ENCODE measurements around the gene ESRRB.

DNA sequence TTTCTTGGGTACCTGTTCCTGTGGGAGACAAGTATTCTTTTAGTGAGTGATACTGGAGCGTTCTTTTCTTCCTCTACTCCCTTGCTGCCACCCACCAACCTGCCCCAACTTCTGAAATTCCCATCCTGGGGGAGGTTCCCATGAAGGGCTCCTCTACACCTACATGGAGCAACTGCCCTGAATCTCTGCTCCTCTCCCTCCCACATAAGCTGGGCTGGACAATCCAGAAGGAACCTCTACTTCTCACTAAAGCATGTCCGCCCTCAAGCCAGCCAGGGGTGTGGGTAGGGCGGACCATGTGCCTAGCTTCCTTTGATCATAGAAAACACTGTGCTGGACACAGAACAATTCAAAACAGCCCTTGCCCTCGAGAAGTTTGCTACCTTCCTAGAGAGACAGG lies 25.9 kb upstream of the ESRRB start:
- TF ChIP-seq, protein P1, sequence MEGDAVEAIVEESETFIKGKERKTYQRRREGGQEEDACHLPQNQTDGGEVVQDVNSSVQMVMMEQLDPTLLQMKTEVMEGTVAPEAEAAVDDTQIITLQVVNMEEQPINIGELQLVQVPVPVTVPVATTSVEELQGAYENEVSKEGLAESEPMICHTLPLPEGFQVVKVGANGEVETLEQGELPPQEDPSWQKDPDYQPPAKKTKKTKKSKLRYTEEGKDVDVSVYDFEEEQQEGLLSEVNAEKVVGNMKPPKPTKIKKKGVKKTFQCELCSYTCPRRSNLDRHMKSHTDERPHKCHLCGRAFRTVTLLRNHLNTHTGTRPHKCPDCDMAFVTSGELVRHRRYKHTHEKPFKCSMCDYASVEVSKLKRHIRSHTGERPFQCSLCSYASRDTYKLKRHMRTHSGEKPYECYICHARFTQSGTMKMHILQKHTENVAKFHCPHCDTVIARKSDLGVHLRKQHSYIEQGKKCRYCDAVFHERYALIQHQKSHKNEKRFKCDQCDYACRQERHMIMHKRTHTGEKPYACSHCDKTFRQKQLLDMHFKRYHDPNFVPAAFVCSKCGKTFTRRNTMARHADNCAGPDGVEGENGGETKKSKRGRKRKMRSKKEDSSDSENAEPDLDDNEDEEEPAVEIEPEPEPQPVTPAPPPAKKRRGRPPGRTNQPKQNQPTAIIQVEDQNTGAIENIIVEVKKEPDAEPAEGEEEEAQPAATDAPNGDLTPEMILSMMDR (IDR thresholded peaks at IDR 0.05) = no peak
- TF ChIP-seq POLR2A (IDR thresholded peaks at IDR 0.05) = no peak

Data from Peyer's patch (tissue), 4 donors.